H9 (cell line): ENCODE data around the gene IFT57. TPM values are rescaled to one million over a fixed set of nuclear protein-coding genes. Genes with fewer than 3 reads are reported as not detected.

Experiments
- DNase-seq: peaks from one replicate; pipeline ENCODE4 v3.0.0-alpha.2; 2017
- H2AFZ ChIP-seq: one replicate; pipeline ENCODE4 v1.6.1; 2013; ENCODE audit warnings: mild to moderate bottlenecking, low read length, control low read depth, moderate library complexity
- H2AK5ac ChIP-seq: 2 replicates; pipeline ENCODE4 v1.6.1; 2013; ENCODE audit warnings: low read length, control low read depth, mixed read lengths; ENCODE audit not compliant: insufficient read length
- H2BK120ac ChIP-seq: one replicate; pipeline ENCODE4 v1.6.1; 2013; ENCODE audit warnings: low read depth, mild to moderate bottlenecking, low read length, control low read depth, inconsistent platforms; ENCODE audit not compliant: poor library complexity, severe bottlenecking
- H2BK12ac ChIP-seq: 2 replicates; pipeline ENCODE4 v1.6.1; 2013; ENCODE audit warnings: low read length, control low read depth, mixed read lengths, low read depth; ENCODE audit not compliant: insufficient read length
- H2BK15ac ChIP-seq: 2 replicates; pipeline ENCODE4 v1.6.1; 2013; ENCODE audit warnings: low read depth, low read length, control low read depth
- H2BK20ac ChIP-seq: one replicate; pipeline ENCODE4 v1.6.1; 2013; ENCODE audit warnings: low read depth, mild to moderate bottlenecking, low read length, control low read depth, inconsistent platforms; ENCODE audit not compliant: poor library complexity, severe bottlenecking
- H2BK5ac ChIP-seq: 2 replicates; pipeline ENCODE4 v1.6.1; 2013; ENCODE audit warnings: low read length, control low read depth, mixed read lengths; ENCODE audit not compliant: insufficient read length
- H3K14ac ChIP-seq: 2 replicates; pipeline ENCODE4 v1.6.1; 2013; ENCODE audit warnings: low read length, control low read depth; ENCODE audit not compliant: insufficient read depth
- H3K18ac ChIP-seq: 2 replicates; pipeline ENCODE4 v1.6.1; 2013; ENCODE audit warnings: low read depth, mild to moderate bottlenecking, mixed read lengths, low read length, control low read depth; ENCODE audit not compliant: insufficient read length
- H3K23ac ChIP-seq: 2 replicates; pipeline ENCODE4 v1.6.1; 2013; ENCODE audit warnings: low read length, control low read depth, mixed read lengths, low read depth; ENCODE audit not compliant: insufficient read length
- H3K23me2 ChIP-seq: 2 replicates; pipeline ENCODE4 v1.6.1; 2013; ENCODE audit warnings: low read depth, mild to moderate bottlenecking, mixed read lengths, low read length, control low read depth; ENCODE audit not compliant: insufficient read length, poor library complexity, severe bottlenecking
- H3K27ac ChIP-seq: 2 replicates; pipeline ENCODE4 v1.5.1; 2013; ENCODE audit warnings: low read length, control low read depth, mixed read lengths, low read depth; ENCODE audit not compliant: insufficient read length
- H3K27me3 ChIP-seq: 2 replicates; pipeline ENCODE4 v1.6.1; 2013; ENCODE audit warnings: low read length, control low read depth, inconsistent platforms; ENCODE audit not compliant: insufficient read depth
- H3K4ac ChIP-seq: 2 replicates; pipeline ENCODE4 v1.6.1; 2013; ENCODE audit warnings: low read depth, mild to moderate bottlenecking, control low read depth, inconsistent platforms, low read length, moderate library complexity
- H3K4me1 ChIP-seq: 2 replicates; pipeline ENCODE4 v1.6.1; 2013; ENCODE audit warnings: low read length, control low read depth, inconsistent platforms; ENCODE audit not compliant: insufficient read depth
- H3K4me2 ChIP-seq: 2 replicates; pipeline ENCODE4 v1.6.1; 2013; ENCODE audit warnings: low read length, control low read depth, mixed read lengths; ENCODE audit not compliant: insufficient read length, insufficient read depth
- H3K56ac ChIP-seq: 2 replicates; pipeline ENCODE4 v1.6.1; 2013; ENCODE audit warnings: low read depth, mild to moderate bottlenecking, mixed read lengths, low read length, control low read depth; ENCODE audit not compliant: insufficient read length
- H3K79me1 ChIP-seq: 2 replicates; pipeline ENCODE4 v1.6.1; 2013; ENCODE audit warnings: low read depth, mild to moderate bottlenecking, moderate library complexity, low read length, control low read depth, inconsistent platforms; ENCODE audit not compliant: insufficient read depth, poor library complexity, severe bottlenecking
- H3K79me2 ChIP-seq: 2 replicates; pipeline ENCODE4 v1.6.1; 2013; ENCODE audit warnings: low read length, control low read depth, inconsistent platforms; ENCODE audit not compliant: insufficient read depth
- H3K9ac ChIP-seq: 2 replicates; pipeline ENCODE4 v1.6.1; 2013; ENCODE audit warnings: low read length, control low read depth, mixed read lengths; ENCODE audit not compliant: insufficient read length; ENCODE audit errors: extremely low read depth
- H3K9me3 ChIP-seq: one replicate; pipeline ENCODE4 v1.6.1; 2013; ENCODE audit warnings: low read depth, low read length, inconsistent platforms; ENCODE audit not compliant: control insufficient read depth
- H3T11ph ChIP-seq: one replicate; pipeline ENCODE4 v1.6.1; 2013; ENCODE audit warnings: mild to moderate bottlenecking, low read length, control low read depth, inconsistent platforms
- H4K20me1 ChIP-seq: one replicate; pipeline ENCODE4 v1.6.1; 2013; ENCODE audit not compliant: control insufficient read depth, insufficient read length, insufficient read depth
- H4K5ac ChIP-seq: 2 replicates; pipeline ENCODE4 v1.6.1; 2013; ENCODE audit warnings: low read depth, mild to moderate bottlenecking, mixed read lengths, low read length, control low read depth; ENCODE audit not compliant: insufficient read length
- H4K8ac ChIP-seq: replicated peaks from 2 replicates; pipeline ENCODE4 v1.6.1; 2013; ENCODE audit warnings: low read length, control low read depth, mixed read lengths, low read depth; ENCODE audit not compliant: insufficient read length
- H4K91ac ChIP-seq: 2 replicates; pipeline ENCODE4 v1.6.1; 2013; ENCODE audit warnings: low read depth, mild to moderate bottlenecking, moderate library complexity, mixed read lengths, low read length, control low read depth; ENCODE audit not compliant: insufficient read length
- H3K27ac Mint-ChIP-seq, 3 experiments: 2 replicates in 2 of 3; 3 replicates in 1 of 3; pipeline ENCODE4 v1.8.0; 2020 to 2021; ENCODE audit warnings: mixed read lengths in 3 of 3, mild to moderate bottlenecking in 1 of 3, moderate library complexity in 1 of 3
- H3K27me3 Mint-ChIP-seq: 2 replicates; pipeline ENCODE4 v1.8.0; 2021; ENCODE audit warnings: low read depth, mild to moderate bottlenecking, moderate library complexity, mixed read lengths
- H3K36me3 Mint-ChIP-seq, 3 experiments: 2 replicates in 2 of 3; 3 replicates in 1 of 3; pipeline ENCODE4 v1.8.0; 2020 to 2021; ENCODE audit warnings: low read depth in 3 of 3, mixed read lengths in 3 of 3; ENCODE audit not compliant: insufficient read depth in 1 of 3
- H3K4me1 Mint-ChIP-seq, 2 experiments: 2 replicates each; pipeline ENCODE4 v1.8.0; 2020; ENCODE audit warnings: mixed read lengths in 2 of 2
- H3K4me3 Mint-ChIP-seq, 2 experiments: 2 replicates in 1 of 2; 3 replicates in 1 of 2; pipeline ENCODE4 v1.8.0; 2020 to 2021; ENCODE audit warnings: mild to moderate bottlenecking in 2 of 2, mixed read lengths in 2 of 2, moderate library complexity in 1 of 2
- H3K9me3 Mint-ChIP-seq, 2 experiments: 2 replicates in 1 of 2; 3 replicates in 1 of 2; pipeline ENCODE4 v1.8.0; 2020; ENCODE audit warnings: mild to moderate bottlenecking in 2 of 2, mixed read lengths in 2 of 2, moderate library complexity in 1 of 2
- total RNA-seq: library from RNA; stranded (reverse); gene quantifications from 2 replicates; pipeline ENCODE4 v1.2.1, GENCODE V29; 2021
- TF ChIP-seq, protein P1 (sequence below): fragments of 200-600 bp; sonication (generic); conservative IDR thresholded peaks from 3 replicates; pipeline ENCODE4 v1.8.0; 2021; ENCODE audit warnings: antibody characterized with exemption, mild to moderate bottlenecking

IFT57 gene
- total RNA-seq, 1 experiment from 2014 or later: 21.4 TPM

DNA sequence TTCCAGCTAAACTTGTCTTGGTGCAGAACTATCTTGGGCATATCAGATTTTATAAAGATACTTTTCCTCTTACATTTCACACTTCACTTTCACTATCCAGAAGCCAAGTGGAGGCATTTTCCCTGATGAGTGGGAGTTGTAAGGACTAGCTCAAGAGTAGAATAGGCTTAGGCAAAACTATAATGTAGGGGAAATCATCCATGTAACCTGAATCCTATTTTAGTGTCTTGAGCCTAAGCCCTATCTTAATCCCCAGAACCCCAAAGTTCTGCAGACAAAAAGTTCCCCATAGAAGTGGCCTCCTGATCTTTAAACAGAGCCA lies 89.2 kb downstream of the IFT57 start:
- no peak for DNase-seq
- Mint-ChIP-seq H3K27ac (no peak overlapping the region), H3K36me3 (no peaks in the 10 kb centered on the region), H3K9me3 (no peaks in the 10 kb centered on the region), H3K4me3 (no peak overlapping the region), H3K27me3 (no peaks in the 10 kb centered on the region), H3K4me1 (peaks cover 4 to 11% of the 10 kb centered on the region in 2 experiments)
- Histone ChIP-seq H3K18ac (no peak overlapping the region), H3K79me1 (no peaks in the 10 kb centered on the region), H3K79me2 (no peaks in the 10 kb centered on the region), H2AFZ (no peak overlapping the region), H3K14ac (no peak overlapping the region), H4K8ac (no peak overlapping the region), H2BK12ac (no peak overlapping the region), H3T11ph (no peak overlapping the region), H3K23ac (no peak overlapping the region), H3K56ac (no peak overlapping the region), H3K4me1 (no peaks in the 10 kb centered on the region), H2BK5ac (no peak overlapping the region), H3K27ac (no peak overlapping the region), H3K4me2 (no peak overlapping the region), H3K9ac (no peak overlapping the region), H3K23me2 (no peaks in the 10 kb centered on the region), H3K27me3 (no peaks in the 10 kb centered on the region), H3K9me3 (no peaks in the 10 kb centered on the region), H4K20me1 (no peaks in the 10 kb centered on the region), H2BK20ac (no peak overlapping the region), H4K5ac (no peak overlapping the region), H3K4ac (no peak overlapping the region), H4K91ac (no peak overlapping the region), H2AK5ac (no peak overlapping the region), H2BK120ac (no peak overlapping the region), H2BK15ac (no peak overlapping the region)
- TF ChIP-seq, protein P1, sequence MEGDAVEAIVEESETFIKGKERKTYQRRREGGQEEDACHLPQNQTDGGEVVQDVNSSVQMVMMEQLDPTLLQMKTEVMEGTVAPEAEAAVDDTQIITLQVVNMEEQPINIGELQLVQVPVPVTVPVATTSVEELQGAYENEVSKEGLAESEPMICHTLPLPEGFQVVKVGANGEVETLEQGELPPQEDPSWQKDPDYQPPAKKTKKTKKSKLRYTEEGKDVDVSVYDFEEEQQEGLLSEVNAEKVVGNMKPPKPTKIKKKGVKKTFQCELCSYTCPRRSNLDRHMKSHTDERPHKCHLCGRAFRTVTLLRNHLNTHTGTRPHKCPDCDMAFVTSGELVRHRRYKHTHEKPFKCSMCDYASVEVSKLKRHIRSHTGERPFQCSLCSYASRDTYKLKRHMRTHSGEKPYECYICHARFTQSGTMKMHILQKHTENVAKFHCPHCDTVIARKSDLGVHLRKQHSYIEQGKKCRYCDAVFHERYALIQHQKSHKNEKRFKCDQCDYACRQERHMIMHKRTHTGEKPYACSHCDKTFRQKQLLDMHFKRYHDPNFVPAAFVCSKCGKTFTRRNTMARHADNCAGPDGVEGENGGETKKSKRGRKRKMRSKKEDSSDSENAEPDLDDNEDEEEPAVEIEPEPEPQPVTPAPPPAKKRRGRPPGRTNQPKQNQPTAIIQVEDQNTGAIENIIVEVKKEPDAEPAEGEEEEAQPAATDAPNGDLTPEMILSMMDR: no peak
